PC-3 (cell line): ENCODE data around the gene LCAT. TPM values are rescaled to one million over a fixed set of nuclear protein-coding genes. Genes with fewer than 3 reads are reported as not detected.

Experiments
- ATAC-seq: fragments of 200-7000 bp; cut with Tn5 transposase; 2 replicates; pipeline ENCODE4 v1.9.1; 2020; ENCODE audit warnings: mild to moderate bottlenecking, moderate library complexity
- BruUV-seq: library from RNA; stranded (reverse); fragments of 400-500 nt; replicated peaks from 2 replicates; lab custom pipeline; 2021; lab: Mats Ljungman, UMichigan
- CTCF ChIA-PET: fragments of 300-600 bp; sonication (Branson Sonifier 250); formaldehyde crosslinking; loops from one replicate; lab custom pipeline; 2022; ENCODE audit warnings: antibody characterized with exemption; lab: Charles Lee
- POLR2A ChIA-PET: fragments of 300-600 bp; sonication (Branson Sonifier 250); formaldehyde crosslinking; loops from one replicate; lab custom pipeline; 2022; ENCODE audit warnings: antibody characterized with exemption; ENCODE audit not compliant: unreplicated experiment; lab: Charles Lee
- DNase-seq: peaks from one replicate; pipeline ENCODE4 v3.0.0-alpha.2; 2015
- H2AFZ ChIP-seq: fragments of 300-600 bp; sonication (generic); 2 replicates; pipeline ENCODE4 v1.6.0; 2016; ENCODE audit warnings: antibody characterized with exemption, low read length
- H3F3A ChIP-seq: fragments of 300-600 bp; sonication (generic); one replicate; pipeline ENCODE4 v1.6.0; 2017; ENCODE audit warnings: antibody characterized with exemption, low read length, control low read depth, mild to moderate bottlenecking; ENCODE audit not compliant: unreplicated experiment
- H3K27ac ChIP-seq: fragments of 300-600 bp; sonication (generic); 2 replicates; pipeline ENCODE4 v1.5.1; 2016; ENCODE audit warnings: mild to moderate bottlenecking, low read length
- H3K27me3 ChIP-seq: fragments of 300-600 bp; sonication (generic); 2 replicates; pipeline ENCODE4 v1.6.1; 2016; ENCODE audit warnings: low read length, mixed read lengths
- H3K36me3 ChIP-seq: fragments of 300-600 bp; sonication (generic); 2 replicates; pipeline ENCODE4 v1.6.1; 2016; ENCODE audit warnings: low read depth, mixed run types, low read length, mixed read lengths
- H3K4me1 ChIP-seq: fragments of 300-600 bp; sonication (generic); 2 replicates; pipeline ENCODE4 v1.5.1; 2016; ENCODE audit warnings: low read length; ENCODE audit not compliant: insufficient read depth
- H3K4me2 ChIP-seq: fragments of 300-600 bp; sonication (generic); 2 replicates; pipeline ENCODE4 v1.6.0; 2016; ENCODE audit warnings: low read length
- H3K4me3 ChIP-seq: fragments of 300-600 bp; sonication (generic); 2 replicates; pipeline ENCODE4 v1.5.1; 2016; ENCODE audit warnings: mild to moderate bottlenecking, low read length, mixed read lengths
- H3K79me2 ChIP-seq: fragments of 300-600 bp; sonication (generic); 2 replicates; pipeline ENCODE4 v1.6.1; 2017; ENCODE audit warnings: low read length, mixed read lengths
- H3K9ac ChIP-seq: fragments of 300-600 bp; sonication (generic); 2 replicates; pipeline ENCODE4 v1.6.0; 2016; ENCODE audit warnings: mild to moderate bottlenecking, low read length
- H3K9me2 ChIP-seq: fragments of 300-600 bp; sonication (generic); replicated peaks from 2 replicates; pipeline ENCODE4 v1.6.1; 2016; ENCODE audit warnings: mixed run types, low read length, mixed read lengths
- H3K9me3 ChIP-seq: fragments of 300-600 bp; sonication (generic); 2 replicates; pipeline ENCODE4 v1.6.1; 2016; ENCODE audit warnings: low read length, mixed read lengths
- H4K20me1 ChIP-seq: fragments of 300-600 bp; sonication (generic); 2 replicates; pipeline ENCODE4 v1.6.1; 2016; ENCODE audit warnings: low read length, mixed read lengths
- EZH2 ChIP-seq: fragments of 300-600 bp; sonication (generic); IDR thresholded peaks from one replicate; pipeline ENCODE4 v1.6.1; 2017; ENCODE audit warnings: antibody characterized with exemption, mild to moderate bottlenecking, low read length; ENCODE audit not compliant: unreplicated experiment
- EZH2phosphoT487 ChIP-seq: fragments of 300-600 bp; sonication (generic); IDR thresholded peaks from 2 replicates; pipeline ENCODE4 v1.6.1; 2018; ENCODE audit warnings: mild to moderate bottlenecking, antibody characterized with exemption, low read length, borderline replicate concordance
- intact Hi-C: fragments of 100-400 bp; cut with micrococcal nuclease; formaldehyde crosslinking; loops from 2 replicates; pipeline ENCODE4 v1.9.0; 2023
- total RNA-seq: library from RNA; depleted of rRNA; stranded (reverse); fragments of >200 nt; gene quantifications from 2 replicates; pipeline ENCODE4 v1.2.3, GENCODE V29; 2014
- TF ChIP-seq, protein P1 (sequence below): fragments of 300-600 bp; sonication (generic); conservative IDR thresholded peaks from 2 replicates; pipeline ENCODE4 v1.5.1; 2017; ENCODE audit warnings: antibody characterized with exemption, low read depth, mild to moderate bottlenecking, low read length

Gene LCAT
- total RNA-seq, 1 experiment from 2014 or later, result 3.2 TPM

DNA sequence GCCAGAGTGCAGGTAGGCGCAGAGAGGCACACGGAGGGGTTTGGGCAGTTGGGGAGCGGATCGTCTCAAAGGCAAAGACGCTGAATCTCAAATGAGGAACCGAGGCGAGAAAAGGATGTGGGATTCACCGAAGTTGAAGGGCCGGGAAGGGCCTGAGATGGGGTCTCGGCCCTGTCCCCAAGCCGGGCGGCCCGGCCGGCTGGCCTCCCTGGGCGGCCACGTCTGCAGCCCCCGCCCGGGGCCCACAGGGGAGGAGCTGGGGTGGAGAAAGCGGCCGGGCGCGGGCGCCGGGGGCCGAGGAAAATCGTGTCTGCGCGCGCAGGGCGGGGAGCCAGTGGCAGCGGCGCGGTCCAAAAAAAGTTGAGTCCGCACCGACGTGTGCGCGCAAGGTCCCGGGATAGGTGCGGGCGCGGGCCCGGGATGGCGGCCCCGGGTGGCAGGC, 24.1 kb upstream of the LCAT start:
- Histone ChIP-seq H3K27me3 (no peaks in the 10 kb centered on the region), H3K4me2 (peak overlapping the region; percentile 95), H3K4me1 (peaks cover 17% of the 10 kb centered on the region), H2AFZ (peak overlapping the region; percentile 92), H4K20me1 (no peaks in the 10 kb centered on the region), H3K79me2 (peaks cover 29% of the 10 kb centered on the region), H3K4me3 (peak overlapping the region; percentile 94), H3K9me3 (no peaks in the 10 kb centered on the region), H3K9me2 (no peaks in the 10 kb centered on the region), H3K27ac (no peak overlapping the region), H3F3A (no peaks in the 10 kb centered on the region), H3K9ac (peak overlapping the region; percentile 81), H3K36me3 (no peaks in the 10 kb centered on the region)
- peak; percentile 18 for DNase-seq
- intact Hi-C loops, result no loop called here
- BruUV-seq, result no TSS peak
- peak; percentile 42 for ATAC-seq
- no peak for TF ChIP-seq EZH2
- TF ChIP-seq, protein P1, sequence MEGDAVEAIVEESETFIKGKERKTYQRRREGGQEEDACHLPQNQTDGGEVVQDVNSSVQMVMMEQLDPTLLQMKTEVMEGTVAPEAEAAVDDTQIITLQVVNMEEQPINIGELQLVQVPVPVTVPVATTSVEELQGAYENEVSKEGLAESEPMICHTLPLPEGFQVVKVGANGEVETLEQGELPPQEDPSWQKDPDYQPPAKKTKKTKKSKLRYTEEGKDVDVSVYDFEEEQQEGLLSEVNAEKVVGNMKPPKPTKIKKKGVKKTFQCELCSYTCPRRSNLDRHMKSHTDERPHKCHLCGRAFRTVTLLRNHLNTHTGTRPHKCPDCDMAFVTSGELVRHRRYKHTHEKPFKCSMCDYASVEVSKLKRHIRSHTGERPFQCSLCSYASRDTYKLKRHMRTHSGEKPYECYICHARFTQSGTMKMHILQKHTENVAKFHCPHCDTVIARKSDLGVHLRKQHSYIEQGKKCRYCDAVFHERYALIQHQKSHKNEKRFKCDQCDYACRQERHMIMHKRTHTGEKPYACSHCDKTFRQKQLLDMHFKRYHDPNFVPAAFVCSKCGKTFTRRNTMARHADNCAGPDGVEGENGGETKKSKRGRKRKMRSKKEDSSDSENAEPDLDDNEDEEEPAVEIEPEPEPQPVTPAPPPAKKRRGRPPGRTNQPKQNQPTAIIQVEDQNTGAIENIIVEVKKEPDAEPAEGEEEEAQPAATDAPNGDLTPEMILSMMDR, result no peak
- no peak for TF ChIP-seq EZH2phosphoT487
- ChIA-PET POLR2A (interaction anchor here (0.5 kb wide), 1 partner anchor 130 kb away, joined by 3 read pairs; no protein-coding TSS in a partner anchor), CTCF (no interaction called here)

DNA sequence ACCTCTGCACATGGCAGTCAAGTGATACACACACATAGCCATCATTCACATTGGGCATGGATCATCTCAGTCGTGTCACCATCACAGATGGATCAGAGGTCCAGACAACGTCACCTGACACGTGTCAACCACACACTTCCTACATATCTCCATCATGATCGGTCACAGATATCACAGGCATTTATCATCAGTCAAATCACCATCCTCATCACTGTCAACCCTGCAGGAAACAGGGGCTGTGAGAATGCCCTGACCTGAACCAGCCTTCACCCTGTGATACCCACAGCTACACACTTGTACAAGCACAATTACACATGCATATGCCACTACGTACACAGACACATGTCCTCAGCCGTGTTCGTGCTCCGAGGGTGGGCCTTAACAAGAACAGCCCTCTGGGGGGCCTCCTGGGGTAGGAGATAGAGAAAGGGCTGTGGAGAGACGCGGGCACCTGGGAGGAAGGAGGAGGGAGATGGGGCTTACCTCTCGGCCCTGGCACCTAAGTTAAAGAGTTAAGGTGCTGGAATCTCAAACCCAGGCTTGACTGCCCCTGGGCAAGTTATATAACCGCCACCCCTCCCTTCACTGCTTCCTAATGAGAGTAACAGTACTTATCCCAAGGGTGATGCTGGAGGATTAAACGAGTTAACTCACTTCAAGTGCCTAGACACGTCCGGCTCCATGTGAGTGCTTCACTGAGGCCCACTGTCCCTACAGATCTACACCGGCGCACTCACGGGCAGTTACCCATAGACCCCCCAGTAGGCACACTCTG, 23.4 kb upstream of the LCAT start:
- TF ChIP-seq EZH2phosphoT487 (no peak), EZH2 (no peak)
- TF ChIP-seq, protein P1, result no peak
- no peaks in the 10 kb centered on the region for H3K9me3 ChIP-seq
- H3K4me2 ChIP-seq, result peak overlapping the region; percentile 95
- ATAC-seq, result peak; percentile 5
- H3K36me3 ChIP-seq, result no peaks in the 10 kb centered on the region; the same call in 1 of the 2 replicates
- peak overlapping the region; percentile 94 for H3K4me3 ChIP-seq
- H3K9me2 ChIP-seq, result no peaks in the 10 kb centered on the region
- ChIA-PET CTCF (no interaction called here), POLR2A (interaction anchor here (0.5 kb wide), 1 partner anchor 129 kb away, joined by 3 read pairs; no protein-coding TSS in a partner anchor)
- no peaks in the 10 kb centered on the region for H4K20me1 ChIP-seq
- no peak overlapping the region for H3K27ac ChIP-seq
- intact Hi-C loops, result no loop called here
- no peaks in the 10 kb centered on the region for H3K27me3 ChIP-seq
- H2AFZ ChIP-seq, result peak overlapping the region; percentile 92
- peaks cover 29% of the 10 kb centered on the region for H3K79me2 ChIP-seq
- no peaks in the 10 kb centered on the region for H3F3A ChIP-seq
- TSS peak; percentile 66 for BruUV-seq
- H3K4me1 ChIP-seq, result peaks cover 17% of the 10 kb centered on the region
- peak; percentile 11 for DNase-seq
- H3K9ac ChIP-seq, result peak overlapping the region; percentile 81
